Measurements from ENCODE around the gene SIRT5.
A peak's percentile ranks its signal among the peaks of the same experiment; 100 is the strongest.

SIRT5 gene

GRCh38 chr6:13648850-13649249 lies 74.4 kb downstream of the SIRT5 start:
- no peaks in the 10 kb centered on the region for H3K9me3 ChIP-seq (ENCODE audit: control insufficient read depth, low read length)
- no peak overlapping the region for H2BK15ac ChIP-seq (ENCODE audit: low read depth, poor library complexity, severe bottlenecking)
- H3K27me3 ChIP-seq (ENCODE audit: control insufficient read depth in 1 of 2, insufficient read depth in 1 of 2, low read length in 2 of 2), result no peaks in the 10 kb centered on the region
- H3K4ac ChIP-seq (ENCODE audit: low read depth in 1 of 2, low read length in 2 of 2), result no peak overlapping the region
- H3K4me2 ChIP-seq (ENCODE audit: low read length, poor library complexity, severe bottlenecking), result no peak overlapping the region
- no peak overlapping the region for H3K27ac ChIP-seq (ENCODE audit: low read length, poor library complexity, severe bottlenecking)
- no peak overlapping the region for H4K8ac ChIP-seq (ENCODE audit: low read length)
- peaks cover 19% of the 10 kb centered on the region for H3K79me1 ChIP-seq (replicated peaks; ENCODE audit: low read length, poor library complexity, severe bottlenecking)
- H3K14ac ChIP-seq (ENCODE audit: low read length in 2 of 2), result no peak overlapping the region
- no peak for DNase-seq
- no peak overlapping the region for H2AFZ ChIP-seq (ENCODE audit: low read depth, low read length)
- no peak overlapping the region for H4K91ac ChIP-seq (ENCODE audit: low read length)
- no peak overlapping the region for H3K18ac ChIP-seq (ENCODE audit: low read depth in 1 of 2, low read length in 2 of 2)
- H3K4me3 ChIP-seq (ENCODE audit: insufficient read depth in 1 of 2, low read depth in 1 of 2, low read length in 2 of 2), result no peak overlapping the region
- H2BK12ac ChIP-seq (ENCODE audit: low read length in 2 of 2), result no peak overlapping the region
- no peak overlapping the region for H2BK120ac ChIP-seq (ENCODE audit: low read depth, low read length)
- H2AK5ac ChIP-seq (ENCODE audit: low read length, severe bottlenecking), result no peak overlapping the region
- no peak overlapping the region for H2BK5ac ChIP-seq (ENCODE audit: low read depth, low read length, poor library complexity, severe bottlenecking)
- no peaks in the 10 kb centered on the region for H3K4me1 ChIP-seq (ENCODE audit: control insufficient read depth, insufficient read depth, low read depth, low read length)
- H3K9ac ChIP-seq (ENCODE audit: low read length), result no peak overlapping the region
- H3K36me3 ChIP-seq (ENCODE audit: control insufficient read depth in 1 of 2, insufficient read depth in 2 of 2, low read depth in 1 of 2, low read length in 2 of 2), result peaks cover 0 to 58% of the 10 kb centered on the region in 2 experiments
- no peak overlapping the region for H3K23ac ChIP-seq (ENCODE audit: low read length in 2 of 2)

GRCh38 chr6:13649393-13649792 lies 75.0 kb downstream of the SIRT5 start:
- Histone ChIP-seq H2BK15ac (ENCODE audit: low read depth, poor library complexity, severe bottlenecking) (no peak overlapping the region), H3K79me1 (replicated peaks; ENCODE audit: low read length, poor library complexity, severe bottlenecking) (peaks cover 18% of the 10 kb centered on the region), H4K8ac (ENCODE audit: low read length) (no peak overlapping the region), H2BK120ac (ENCODE audit: low read depth, low read length) (no peak overlapping the region), H3K4me1 (ENCODE audit: control insufficient read depth, insufficient read depth, low read depth, low read length) (no peaks in the 10 kb centered on the region), H3K36me3 (ENCODE audit: control insufficient read depth in 1 of 2, insufficient read depth in 2 of 2, low read depth in 1 of 2, low read length in 2 of 2) (peaks cover 0 to 53% of the 10 kb centered on the region in 2 experiments), H3K14ac (ENCODE audit: low read length in 2 of 2) (no peak overlapping the region), H3K4ac (ENCODE audit: low read depth in 1 of 2, low read length in 2 of 2) (no peak overlapping the region), H2AK5ac (ENCODE audit: low read length, severe bottlenecking) (no peak overlapping the region), H3K4me2 (ENCODE audit: low read length, poor library complexity, severe bottlenecking) (no peak overlapping the region), H4K91ac (ENCODE audit: low read length) (no peak overlapping the region), H3K27me3 (ENCODE audit: control insufficient read depth in 1 of 2, insufficient read depth in 1 of 2, low read length in 2 of 2) (no peaks in the 10 kb centered on the region), H3K27ac (ENCODE audit: low read length, poor library complexity, severe bottlenecking) (no peak overlapping the region), H2BK5ac (ENCODE audit: low read depth, low read length, poor library complexity, severe bottlenecking) (no peak overlapping the region), H2AFZ (ENCODE audit: low read depth, low read length) (no peak overlapping the region), H3K9me3 (ENCODE audit: control insufficient read depth, low read length) (no peaks in the 10 kb centered on the region), H2BK12ac (ENCODE audit: low read length in 2 of 2) (no peak overlapping the region), H3K4me3 (ENCODE audit: insufficient read depth in 1 of 2, low read depth in 1 of 2, low read length in 2 of 2) (no peak overlapping the region), H3K23ac (ENCODE audit: low read length in 2 of 2) (no peak overlapping the region), H3K9ac (ENCODE audit: low read length) (no peak overlapping the region), H3K18ac (ENCODE audit: low read depth in 1 of 2, low read length in 2 of 2) (no peak overlapping the region)
- no peak for DNase-seq
- 97% methylated on average over 4 of the region's 4 CpGs for WGBS

- Histone ChIP-seq H4K8ac (ENCODE audit: low read length) (no peak overlapping the region), H3K4me2 (ENCODE audit: low read length, poor library complexity, severe bottlenecking) (no peak overlapping the region), H2BK120ac (ENCODE audit: low read depth, low read length) (no peak overlapping the region), H2BK15ac (ENCODE audit: low read depth, poor library complexity, severe bottlenecking) (no peak overlapping the region), H3K14ac (ENCODE audit: low read length in 2 of 2) (no peak overlapping the region), H3K4ac (ENCODE audit: low read depth in 1 of 2, low read length in 2 of 2) (no peak overlapping the region), H3K18ac (ENCODE audit: low read depth in 1 of 2, low read length in 2 of 2) (no peak overlapping the region), H4K91ac (ENCODE audit: low read length) (no peak overlapping the region), H3K27ac (ENCODE audit: low read length, poor library complexity, severe bottlenecking) (no peak overlapping the region), H3K27me3 (ENCODE audit: control insufficient read depth in 1 of 2, insufficient read depth in 1 of 2, low read length in 2 of 2) (no peaks in the 10 kb centered on the region), H2AFZ (ENCODE audit: low read depth, low read length) (no peak overlapping the region), H2BK5ac (ENCODE audit: low read depth, low read length, poor library complexity, severe bottlenecking) (no peak overlapping the region), H3K23ac (ENCODE audit: low read length in 2 of 2) (no peak overlapping the region), H3K4me3 (ENCODE audit: insufficient read depth in 1 of 2, low read depth in 1 of 2, low read length in 2 of 2) (no peak overlapping the region), H3K9me3 (ENCODE audit: control insufficient read depth, low read length) (no peaks in the 10 kb centered on the region), H3K79me1 (replicated peaks; ENCODE audit: low read length, poor library complexity, severe bottlenecking) (peaks cover 20% of the 10 kb centered on the region), H3K4me1 (ENCODE audit: control insufficient read depth, insufficient read depth, low read depth, low read length) (no peaks in the 10 kb centered on the region), H3K36me3 (ENCODE audit: control insufficient read depth in 1 of 2, insufficient read depth in 2 of 2, low read depth in 1 of 2, low read length in 2 of 2) (peaks cover 0 to 42% of the 10 kb centered on the region in 2 experiments), H3K9ac (ENCODE audit: low read length) (peak overlapping the region; percentile 38), H2AK5ac (ENCODE audit: low read length, severe bottlenecking) (no peak overlapping the region), H2BK12ac (ENCODE audit: low read length in 2 of 2) (no peak overlapping the region)
- no CpG with 5 or more reads among the region's 2 CpGs for WGBS
- DNase-seq, result peak; percentile 50
Observed at GRCh38 chr6:13653296-13653695, 78.9 kb downstream of the SIRT5 start.

GRCh38 chr6:13654496-13654895 lies 80.1 kb downstream of the SIRT5 start:
- H3K4ac ChIP-seq (ENCODE audit: low read depth in 1 of 2, low read length in 2 of 2), result no peak overlapping the region
- H2BK15ac ChIP-seq (ENCODE audit: low read depth, poor library complexity, severe bottlenecking), result no peak overlapping the region
- H3K4me3 ChIP-seq (ENCODE audit: insufficient read depth in 1 of 2, low read depth in 1 of 2, low read length in 2 of 2), result no peak overlapping the region
- no peak overlapping the region for H2BK12ac ChIP-seq (ENCODE audit: low read length in 2 of 2)
- H3K9ac ChIP-seq (ENCODE audit: low read length), result no peak overlapping the region
- H3K27me3 ChIP-seq (ENCODE audit: control insufficient read depth in 1 of 2, insufficient read depth in 1 of 2, low read length in 2 of 2), result no peaks in the 10 kb centered on the region
- H3K4me2 ChIP-seq (ENCODE audit: low read length, poor library complexity, severe bottlenecking), result no peak overlapping the region
- no peak overlapping the region for H2BK5ac ChIP-seq (ENCODE audit: low read depth, low read length, poor library complexity, severe bottlenecking)
- H3K18ac ChIP-seq (ENCODE audit: low read depth in 1 of 2, low read length in 2 of 2), result no peak overlapping the region
- H3K36me3 ChIP-seq (ENCODE audit: control insufficient read depth in 1 of 2, insufficient read depth in 2 of 2, low read depth in 1 of 2, low read length in 2 of 2), result peaks cover 0 to 39% of the 10 kb centered on the region in 2 experiments
- H4K91ac ChIP-seq (ENCODE audit: low read length), result no peak overlapping the region
- H3K23ac ChIP-seq (ENCODE audit: low read length in 2 of 2), result no peak overlapping the region
- peaks cover 20% of the 10 kb centered on the region for H3K79me1 ChIP-seq (replicated peaks; ENCODE audit: low read length, poor library complexity, severe bottlenecking)
- H3K9me3 ChIP-seq (ENCODE audit: control insufficient read depth, low read length), result no peaks in the 10 kb centered on the region
- no peak overlapping the region for H2AK5ac ChIP-seq (ENCODE audit: low read length, severe bottlenecking)
- H4K8ac ChIP-seq (ENCODE audit: low read length), result no peak overlapping the region
- H2AFZ ChIP-seq (ENCODE audit: low read depth, low read length), result no peak overlapping the region
- H3K14ac ChIP-seq (ENCODE audit: low read length in 2 of 2), result no peak overlapping the region
- no peak overlapping the region for H2BK120ac ChIP-seq (ENCODE audit: low read depth, low read length)
- DNase-seq, result peak; percentile 37
- H3K27ac ChIP-seq (ENCODE audit: low read length, poor library complexity, severe bottlenecking), result no peak overlapping the region
- no peaks in the 10 kb centered on the region for H3K4me1 ChIP-seq (ENCODE audit: control insufficient read depth, insufficient read depth, low read depth, low read length)
